ENCODE results near the gene TMCC2. TPM values are rescaled to one million over a fixed set of nuclear protein-coding genes. Genes with fewer than 3 reads are reported as not detected.

TMCC2 gene
- polyA plus RNA-seq, 3 donors = 0.16 to 0.27 TPM; not detected in 1

GRCh38 chr1:205301205-205301821 is 73.6 kb downstream of the TMCC2 start:
- Histone ChIP-seq H3K4me1 (ENCODE audit: control insufficient read depth in 1 of 2, insufficient read depth in 2 of 2, low read length in 2 of 2) (peaks cover 10 to 23% of the 10 kb centered on the region in 2 donors), H3K9me3 (replicated peaks in 1 of 2; ENCODE audit: control insufficient read depth in 1 of 2, insufficient read depth in 1 of 2, low read length in 2 of 2) (no peaks in the 10 kb centered on the region), H4K20me1 (ENCODE audit: insufficient read depth, low read length) (peaks cover 52% of the 10 kb centered on the region), H3K36me3 (replicated peaks in 1 of 2; ENCODE audit: control insufficient read depth in 1 of 2, insufficient read depth in 2 of 2, low read length in 2 of 2) (peaks cover 51 to 53% of the 10 kb centered on the region in 2 donors), H3K4me2 (replicated peaks; ENCODE audit: extremely low read depth, low read length, poor library complexity, severe bottlenecking) (no peak overlapping the region), H3K79me2 (ENCODE audit: insufficient read depth, low read length) (no peaks in the 10 kb centered on the region), H3K9ac (ENCODE audit: insufficient read depth, low read length, poor library complexity, severe bottlenecking) (no peak overlapping the region), H3K4me3 (replicated peaks in 1 of 3; ENCODE audit: low read depth in 2 of 3, low read length in 3 of 3) (no peak overlapping the region), H3K27ac (ENCODE audit: low read depth in 1 of 2, low read length in 2 of 2) (no peak overlapping the region), H3K27me3 (ENCODE audit: control insufficient read depth in 2 of 2, insufficient read depth in 2 of 2, low read length in 2 of 2) (no peaks in the 10 kb centered on the region), H2AFZ (ENCODE audit: insufficient read depth, low read depth, low read length, poor library complexity, severe bottlenecking) (no peak overlapping the region)
- Mint-ChIP-seq H3K27me3 (ENCODE audit: low read depth in 3 of 3) (peaks cover 2 to 5% (median 3%) of the 10 kb centered on the region in 3 donors), H3K4me1 (peaks cover 23% of the 10 kb centered on the region), H3K9me3 (no peaks in the 10 kb centered on the region), H3K27ac (peak overlapping the region in 4 of 7 donors; percentile 11 to 74 (median 58)), H3K4me3 (no peak overlapping the region), H3K36me3 (peaks cover 42 to 55% of the 10 kb centered on the region in 2 donors)
- 97% methylated on average over 9 of the region's 14 CpGs for WGBS (ENCODE audit: insufficient coverage)
- intact Hi-C loops (cut with micrococcal nuclease) = no loop called here
- TF ChIP-seq CTCF (IDR thresholded peaks at IDR 0.05) = no peak
- no peak for DNase-seq

- Mint-ChIP-seq H3K9me3 (no peaks in the 10 kb centered on the region), H3K36me3 (peaks cover 49 to 62% of the 10 kb centered on the region in 2 donors), H3K27me3 (ENCODE audit: low read depth in 3 of 3) (peaks cover 2 to 5% (median 3%) of the 10 kb centered on the region in 3 donors), H3K4me3 (no peak overlapping the region), H3K27ac (peak overlapping the region in 5 of 7 donors; percentile 43 to 60 (median 48)), H3K4me1 (peaks cover 22% of the 10 kb centered on the region)
- no peaks in the 10 kb centered on the region for H3K79me2 ChIP-seq (ENCODE audit: insufficient read depth, low read length)
- H3K9ac ChIP-seq (ENCODE audit: insufficient read depth, low read length, poor library complexity, severe bottlenecking) = no peak overlapping the region
- no peak overlapping the region for H3K27ac ChIP-seq (ENCODE audit: low read depth in 1 of 2, low read length in 2 of 2)
- no peak overlapping the region for H3K4me3 ChIP-seq (replicated peaks in 1 of 3; ENCODE audit: low read depth in 2 of 3, low read length in 3 of 3)
- H3K4me2 ChIP-seq (replicated peaks; ENCODE audit: extremely low read depth, low read length, poor library complexity, severe bottlenecking) = no peak overlapping the region
- TF ChIP-seq CTCF (IDR thresholded peaks at IDR 0.05) = no peak
- H2AFZ ChIP-seq (ENCODE audit: insufficient read depth, low read depth, low read length, poor library complexity, severe bottlenecking) = no peak overlapping the region
- no peaks in the 10 kb centered on the region for H3K9me3 ChIP-seq (replicated peaks in 1 of 2; ENCODE audit: control insufficient read depth in 1 of 2, insufficient read depth in 1 of 2, low read length in 2 of 2)
- no peaks in the 10 kb centered on the region for H3K27me3 ChIP-seq (ENCODE audit: control insufficient read depth in 2 of 2, insufficient read depth in 2 of 2, low read length in 2 of 2)
- H3K36me3 ChIP-seq (replicated peaks in 1 of 2; ENCODE audit: control insufficient read depth in 1 of 2, insufficient read depth in 2 of 2, low read length in 2 of 2) = peaks cover 58 to 60% of the 10 kb centered on the region in 2 donors
- DNase-seq = no peak
- WGBS (ENCODE audit: insufficient coverage) = 100% methylated on average over 4 of the region's 6 CpGs
- peaks cover 59% of the 10 kb centered on the region for H4K20me1 ChIP-seq (ENCODE audit: insufficient read depth, low read length)
- intact Hi-C loops (cut with micrococcal nuclease) = no loop called here
- H3K4me1 ChIP-seq (ENCODE audit: control insufficient read depth in 1 of 2, insufficient read depth in 2 of 2, low read length in 2 of 2) = peaks cover 10 to 23% of the 10 kb centered on the region in 2 donors
These were observed 74.3 kb downstream of the TMCC2 start for GRCh38 chr1:205301842-205302588.
